Activated T-cell treated with anti-CD3 and anti-CD28 coated beads for 24 hours (primary cell): ENCODE results near the gene ITGA5.

ENCODE experiments used
- DNase-seq: peaks from one replicate; pipeline ENCODE4 v3.0.0-alpha.2; 2020; ENCODE audit warnings: low read depth

The ITGA5 gene

GRCh38 chr12:54411391-54412241, 7.5 kb downstream of the ITGA5 start:
- DNase-seq: peak; percentile 36

- DNase-seq: no peak
Observed at GRCh38 chr12:54409267-54409666, 9.8 kb downstream of the ITGA5 start.

- DNase-seq: no peak
Observed at GRCh38 chr12:54407183-54407905, 11.7 kb downstream of the ITGA5 start.

- no peak for DNase-seq
Observed at GRCh38 chr12:54405573-54405972, 13.5 kb downstream of the ITGA5 start.

- no peak for DNase-seq
Observed at GRCh38 chr12:54405106-54405505, 14.0 kb downstream of the ITGA5 start.

- peak; percentile 55 for DNase-seq
Observed at GRCh38 chr12:54404061-54405004, 14.7 kb downstream of the ITGA5 start.

- no peak for DNase-seq
Observed at GRCh38 chr12:54401119-54401518, 17.9 kb downstream of the ITGA5 start.

- DNase-seq: peak; percentile 82
Observed at GRCh38 chr12:54398995-54399793, 19.9 kb downstream of the ITGA5 start.

GRCh38 chr12:54398218-54398617, 20.8 kb downstream of the ITGA5 start:
- DNase-seq: no peak

GRCh38 chr12:54397157-54397556, 21.9 kb downstream of the ITGA5 start:
- DNase-seq: no peak

GRCh38 chr12:54395545-54395944, 23.5 kb downstream of the ITGA5 start:
- DNase-seq: no peak

GRCh38 chr12:54394986-54395385, 24.1 kb downstream of the ITGA5 start:
- no peak for DNase-seq

GRCh38 chr12:54394281-54394719, 24.8 kb downstream of the ITGA5 start:
- peak; percentile 38 for DNase-seq

- no peak for DNase-seq
Observed at GRCh38 chr12:54393743-54394142, 25.3 kb downstream of the ITGA5 start.

GRCh38 chr12:54393207-54393609, 25.9 kb downstream of the ITGA5 start:
- no peak for DNase-seq

- DNase-seq: no peak
Observed at GRCh38 chr12:54392485-54393206, 26.4 kb downstream of the ITGA5 start.

- peak; percentile 36 for DNase-seq
Observed at GRCh38 chr12:54390668-54391551, 28.2 kb downstream of the ITGA5 start.

GRCh38 chr12:54390176-54390667, 28.8 kb downstream of the ITGA5 start:
- DNase-seq: no peak

GRCh38 chr12:54389607-54390175, 29.4 kb downstream of the ITGA5 start:
- DNase-seq: no peak
